Hypothalamus (tissue), 51 donors: ENCODE measurements around the gene MYOM3.
A peak's percentile ranks its signal among the peaks of the same experiment; 100 is the strongest.

Experiments used
- DNase-seq, 51 donors: peaks; one replicate each; lab custom pipeline; 2025; lab: John Stamatoyannopoulos, UW

The MYOM3 gene

GRCh38 chr1:24139222-24139489 is 27.2 kb upstream of the MYOM3 start:
- no peak for DNase-seq

GRCh38 chr1:24138476-24139221 is 26.7 kb upstream of the MYOM3 start:
- no peak for DNase-seq

- DNase-seq: no peak
These were observed 25.1 kb upstream of the MYOM3 start for GRCh38 chr1:24136956-24137539.

GRCh38 chr1:24134376-24134775 is 22.4 kb upstream of the MYOM3 start:
- DNase-seq: no peak

- DNase-seq: no peak
These were observed 21.9 kb upstream of the MYOM3 start for GRCh38 chr1:24133819-24134218.

- DNase-seq: no peak
These were observed 18.4 kb upstream of the MYOM3 start for GRCh38 chr1:24130385-24130784.

GRCh38 chr1:24127801-24128363 is 15.9 kb upstream of the MYOM3 start:
- no peak for DNase-seq

GRCh38 chr1:24127134-24127800 is 15.3 kb upstream of the MYOM3 start:
- DNase-seq: no peak

- no peak for DNase-seq
These were observed 14.7 kb upstream of the MYOM3 start for GRCh38 chr1:24126672-24127023.

- DNase-seq: peak in 2 of 51 donors; percentile 13 to 16
These were observed 14.2 kb upstream of the MYOM3 start for GRCh38 chr1:24126018-24126671.

GRCh38 chr1:24125456-24125855 is 13.5 kb upstream of the MYOM3 start:
- DNase-seq: no peak

- DNase-seq: no peak
These were observed 13.0 kb upstream of the MYOM3 start for GRCh38 chr1:24124980-24125379.

- no peak for DNase-seq
These were observed 11.7 kb upstream of the MYOM3 start for GRCh38 chr1:24123611-24124010.

GRCh38 chr1:24122776-24123175 is 10.8 kb upstream of the MYOM3 start:
- no peak for DNase-seq

GRCh38 chr1:24121406-24121805 is 9.5 kb upstream of the MYOM3 start:
- DNase-seq: no peak

- no peak for DNase-seq
These were observed 9.0 kb upstream of the MYOM3 start for GRCh38 chr1:24120965-24121364.

GRCh38 chr1:24119859-24120756 is 8.2 kb upstream of the MYOM3 start:
- DNase-seq: peak in 1 of 51 donors; percentile 26

GRCh38 chr1:24119489-24119858 is 7.5 kb upstream of the MYOM3 start:
- DNase-seq: no peak

GRCh38 chr1:24118410-24119242 is 6.7 kb upstream of the MYOM3 start:
- DNase-seq: no peak
